Measurements from ENCODE around the gene EPHA4.

DNA sequence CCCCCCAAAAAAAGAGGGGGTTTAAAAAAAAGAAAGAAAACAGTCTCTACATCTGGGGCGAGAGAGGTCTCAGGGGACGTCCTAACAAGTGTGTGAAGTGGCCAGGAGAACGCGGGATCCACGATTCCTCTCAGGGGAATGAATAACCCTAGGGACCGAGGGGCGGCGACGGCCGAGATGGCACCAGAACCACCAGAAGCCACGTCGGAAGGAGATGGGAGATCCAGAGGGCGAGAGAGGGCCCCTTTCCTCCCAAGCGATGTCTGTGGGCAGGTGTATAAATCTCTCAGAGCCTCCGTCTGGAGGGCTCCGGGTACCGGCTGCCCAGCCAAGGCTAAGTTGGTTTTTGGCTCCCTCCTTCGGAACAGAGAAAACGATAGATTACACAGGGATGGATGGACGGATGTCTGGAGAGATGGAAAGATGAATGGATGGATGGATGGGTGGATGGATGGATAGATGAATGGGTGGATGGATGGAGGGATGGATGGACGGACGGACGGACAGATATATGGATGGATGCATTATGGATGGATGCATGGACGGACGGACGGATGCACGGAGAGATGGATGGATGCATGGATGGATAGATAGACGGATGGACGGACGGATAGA is 1.7 kb downstream of the EPHA4 start:
- TF ChIP-seq, protein P1, sequence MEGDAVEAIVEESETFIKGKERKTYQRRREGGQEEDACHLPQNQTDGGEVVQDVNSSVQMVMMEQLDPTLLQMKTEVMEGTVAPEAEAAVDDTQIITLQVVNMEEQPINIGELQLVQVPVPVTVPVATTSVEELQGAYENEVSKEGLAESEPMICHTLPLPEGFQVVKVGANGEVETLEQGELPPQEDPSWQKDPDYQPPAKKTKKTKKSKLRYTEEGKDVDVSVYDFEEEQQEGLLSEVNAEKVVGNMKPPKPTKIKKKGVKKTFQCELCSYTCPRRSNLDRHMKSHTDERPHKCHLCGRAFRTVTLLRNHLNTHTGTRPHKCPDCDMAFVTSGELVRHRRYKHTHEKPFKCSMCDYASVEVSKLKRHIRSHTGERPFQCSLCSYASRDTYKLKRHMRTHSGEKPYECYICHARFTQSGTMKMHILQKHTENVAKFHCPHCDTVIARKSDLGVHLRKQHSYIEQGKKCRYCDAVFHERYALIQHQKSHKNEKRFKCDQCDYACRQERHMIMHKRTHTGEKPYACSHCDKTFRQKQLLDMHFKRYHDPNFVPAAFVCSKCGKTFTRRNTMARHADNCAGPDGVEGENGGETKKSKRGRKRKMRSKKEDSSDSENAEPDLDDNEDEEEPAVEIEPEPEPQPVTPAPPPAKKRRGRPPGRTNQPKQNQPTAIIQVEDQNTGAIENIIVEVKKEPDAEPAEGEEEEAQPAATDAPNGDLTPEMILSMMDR (IDR thresholded peaks at IDR 0.05), result no peak
- no peak for TF ChIP-seq ZFX (IDR thresholded peaks at IDR 0.05; ENCODE audit: borderline replicate concordance)

Measured in 22Rv1 (cell line).